LNCaP clone FGC (cell line): ENCODE measurements around the gene DBNDD2.

Experiments used
- DNase-seq: peaks from one replicate; pipeline ENCODE4 v3.0.0-alpha.2; 2011; ENCODE audit warnings: low read depth
- H3K4me3 ChIP-seq: 2 replicates; pipeline ENCODE4 v1.5.1; 2011; ENCODE audit warnings: mild to moderate bottlenecking, low read depth, low read length, control low read depth
- TF ChIP-seq, protein P1 (sequence below): IDR thresholded peaks from 2 replicates; pipeline ENCODE4 v1.5.1; 2012; ENCODE audit warnings: mild to moderate bottlenecking; ENCODE audit not compliant: control insufficient read depth, insufficient read depth; ENCODE audit errors: extremely low read depth

The DBNDD2 gene

DNA sequence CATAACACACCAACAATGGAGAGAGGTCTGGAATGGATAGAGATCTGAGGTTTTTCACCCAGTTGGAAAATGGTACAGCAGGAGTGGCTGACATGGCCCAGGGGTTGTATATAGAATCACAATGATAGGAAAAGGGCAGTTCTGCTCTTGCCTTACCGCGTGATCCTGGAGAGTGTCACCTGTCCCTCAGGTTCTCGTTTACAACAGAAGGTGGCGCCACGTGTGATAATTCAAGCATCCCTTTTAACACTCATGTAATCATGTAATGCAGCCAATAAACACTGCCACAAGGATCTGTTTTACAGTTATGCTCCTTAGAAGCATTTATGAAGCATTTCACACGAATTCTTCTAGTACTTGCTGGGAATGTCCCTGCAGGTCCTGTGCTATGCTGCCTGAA lies 48.5 kb downstream of the DBNDD2 start:
- H3K4me3 ChIP-seq: no peak overlapping the region
- TF ChIP-seq, protein P1, sequence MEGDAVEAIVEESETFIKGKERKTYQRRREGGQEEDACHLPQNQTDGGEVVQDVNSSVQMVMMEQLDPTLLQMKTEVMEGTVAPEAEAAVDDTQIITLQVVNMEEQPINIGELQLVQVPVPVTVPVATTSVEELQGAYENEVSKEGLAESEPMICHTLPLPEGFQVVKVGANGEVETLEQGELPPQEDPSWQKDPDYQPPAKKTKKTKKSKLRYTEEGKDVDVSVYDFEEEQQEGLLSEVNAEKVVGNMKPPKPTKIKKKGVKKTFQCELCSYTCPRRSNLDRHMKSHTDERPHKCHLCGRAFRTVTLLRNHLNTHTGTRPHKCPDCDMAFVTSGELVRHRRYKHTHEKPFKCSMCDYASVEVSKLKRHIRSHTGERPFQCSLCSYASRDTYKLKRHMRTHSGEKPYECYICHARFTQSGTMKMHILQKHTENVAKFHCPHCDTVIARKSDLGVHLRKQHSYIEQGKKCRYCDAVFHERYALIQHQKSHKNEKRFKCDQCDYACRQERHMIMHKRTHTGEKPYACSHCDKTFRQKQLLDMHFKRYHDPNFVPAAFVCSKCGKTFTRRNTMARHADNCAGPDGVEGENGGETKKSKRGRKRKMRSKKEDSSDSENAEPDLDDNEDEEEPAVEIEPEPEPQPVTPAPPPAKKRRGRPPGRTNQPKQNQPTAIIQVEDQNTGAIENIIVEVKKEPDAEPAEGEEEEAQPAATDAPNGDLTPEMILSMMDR: peak; percentile 74
- DNase-seq: no peak

DNA sequence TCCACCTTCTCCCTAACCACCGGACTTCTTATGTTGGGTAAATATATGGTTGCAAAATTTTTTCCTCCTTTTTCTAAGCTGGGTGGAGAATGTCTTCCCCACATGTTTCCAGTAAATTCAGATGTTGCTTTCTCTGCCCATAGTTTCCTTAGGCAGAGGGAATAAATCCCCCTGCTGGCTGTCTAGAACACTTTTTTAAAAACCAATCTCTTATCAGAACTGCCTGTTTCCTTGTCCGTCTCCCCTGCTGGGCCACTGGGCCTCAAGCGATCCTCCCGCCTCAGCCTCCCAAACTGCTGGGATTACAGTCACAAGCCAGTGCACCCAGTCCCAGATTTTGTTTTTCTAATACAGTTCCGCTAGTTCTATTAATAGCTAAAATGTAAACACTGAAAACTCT lies 51.5 kb downstream of the DBNDD2 start:
- TF ChIP-seq, protein P1: no peak
- H3K4me3 ChIP-seq: no peak overlapping the region
- DNase-seq: no peak
